Right lobe of liver (tissue), 6 donors: ENCODE data around the gene C5orf22. TPM values are rescaled to one million over a fixed set of nuclear protein-coding genes. Genes with fewer than 3 reads are reported as not detected.

Experiments
- ATAC-seq, 4 donors: fragments of 200-7000 bp; cut with Tn5 transposase; one replicate each; pipeline ENCODE4 v1.9.1; 2020; ENCODE audit warnings: mild to moderate bottlenecking in 4 of 4, moderate library complexity in 4 of 4
- DNase-seq, 3 donors: peaks; one replicate each; pipeline ENCODE4 v3.0.0-alpha.2; 2020
- H3K27ac ChIP-seq, 3 donors: fragments of 200-600 bp; one replicate each; pipeline ENCODE4 v1.8.0; 2022
- H3K27me3 ChIP-seq, 2 donors: fragments of 200-600 bp; one replicate each; pipeline ENCODE4 v1.8.0; 2022
- H3K36me3 ChIP-seq, 4 donors: fragments of 200-600 bp; sonication (generic) in 1 of 4; one replicate each; pipeline versions ENCODE4 v1.5.1 to v1.8.0; 2017 to 2022; ENCODE audit warnings: control low read depth in 1 of 4
- H3K4me1 ChIP-seq, 4 donors: fragments of 200-600 bp; sonication (generic) in 1 of 4; one replicate each; pipeline versions ENCODE4 v1.5.1 to v1.8.0; 2017 to 2022; ENCODE audit warnings: control low read depth in 1 of 4
- H3K4me3 ChIP-seq, 3 donors: fragments of 200-600 bp; one replicate each; pipeline ENCODE4 v1.8.0; 2022
- H3K9me3 ChIP-seq, 4 donors: fragments of 200-600 bp; sonication (generic) in 1 of 4; one replicate each; pipeline versions ENCODE4 v1.5.1 to v1.8.0; 2017 to 2022; ENCODE audit warnings: control low read depth in 1 of 4
- POLR2A ChIP-seq: fragments of 450-650 bp; IDR thresholded peaks from one replicate; pipeline ENCODE4 v1.6.1; 2017; ENCODE audit warnings: antibody characterized with exemption, mild to moderate bottlenecking
- whole genome bisulfite sequencing: methylation state at CpG from one replicate; pipeline ENCODE4 v1.1.6; 2018; ENCODE audit warnings: low coverage, low lambda C conversion rate; ENCODE audit not compliant: insufficient coverage; ENCODE audit errors: missing lambda C conversion rate; 5-methylcytosine and 5-hydroxymethylcytosine counted together
- intact Hi-C, 2 donors: fragments of 100-400 bp; cut with DNase I; formaldehyde crosslinking; loops; one replicate each; pipeline versions ENCODE4 v1.11.2 to v1.14.1; 2022
- total RNA-seq, 6 experiments: library from RNA; depleted of rRNA in 2 of 6; stranded (reverse); fragments of >200 nt in 2 of 6; fragmentation: NEBNext Ultra II Directional in 3 of 6; extraction: Animal tissue kit (Norgen Biotek cat#: 25700) in 3 of 6; gene quantifications; one replicate each; pipeline versions ENCODE4 v1.1.0 to v1.2.4, GENCODE V29; 2016 to 2023
- TF ChIP-seq, protein P1 (sequence below), 4 donors: fragments of 200-600 bp in 3 of 4; fragments of 450-650 bp in 1 of 4; IDR thresholded peaks; one replicate each; pipeline versions ENCODE4 v1.5.1 to v1.8.0; 2016 to 2022; ENCODE audit warnings: antibody characterized with exemption in 4 of 4, mild to moderate bottlenecking in 2 of 4
- donor health status: DM: no; HTN: yes; CAD: no.
- donor health status: DM: no; HTN: no; CAD: no.
- donor health status: DM: no; HTN: no; CAD: no.
- donor health status: DM: no; HTN: yes; CAD: no.
- donor health status: DM: no; HTN: yes; CAD: no.

Gene C5orf22
- total RNA-seq, 6 experiments from 2014 or later, result 8.5 to 11.2 (median 9.7) TPM

DNA sequence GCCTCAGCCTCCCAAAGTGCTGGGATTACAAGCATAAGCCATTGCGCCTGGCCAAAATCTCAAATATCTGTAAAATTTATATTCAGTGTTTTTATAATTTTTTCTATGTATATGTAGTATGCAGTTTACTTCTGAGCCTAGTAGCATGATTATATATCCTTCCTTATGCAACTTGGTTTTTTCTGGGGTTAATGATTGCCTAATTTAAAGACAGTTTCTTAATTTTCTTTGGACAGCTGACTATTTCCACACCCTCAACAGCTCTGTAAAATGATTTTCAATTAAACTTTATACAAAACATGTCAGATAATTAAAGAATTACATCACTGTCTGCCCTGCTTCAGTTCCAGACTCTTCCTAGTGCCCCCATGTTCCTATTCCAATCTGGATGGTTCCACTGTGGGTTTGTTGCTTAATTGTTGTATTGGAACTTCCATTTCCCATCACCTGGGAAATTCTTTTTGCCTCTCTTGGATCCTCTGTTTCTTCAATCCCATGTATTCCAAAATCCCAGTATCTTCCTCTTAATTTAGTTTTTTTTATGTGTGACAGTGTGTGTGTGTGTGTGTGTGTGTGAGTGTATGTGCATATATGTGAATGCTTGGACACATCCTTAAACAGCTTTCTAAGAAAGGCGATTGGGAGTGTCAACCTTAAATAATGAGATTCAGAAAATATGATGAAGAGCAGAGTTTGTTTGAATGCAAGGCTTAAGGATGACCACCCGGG lies 53.2 kb downstream of the C5orf22 start:
- intact Hi-C loops, result loop anchor here in 1 of 2 donors (10.0 kb wide), 1 partner anchor 219 kb away; no protein-coding TSS in a partner anchor
- WGBS, result 76% methylated on average over 3 of the region's 3 CpGs

DNA sequence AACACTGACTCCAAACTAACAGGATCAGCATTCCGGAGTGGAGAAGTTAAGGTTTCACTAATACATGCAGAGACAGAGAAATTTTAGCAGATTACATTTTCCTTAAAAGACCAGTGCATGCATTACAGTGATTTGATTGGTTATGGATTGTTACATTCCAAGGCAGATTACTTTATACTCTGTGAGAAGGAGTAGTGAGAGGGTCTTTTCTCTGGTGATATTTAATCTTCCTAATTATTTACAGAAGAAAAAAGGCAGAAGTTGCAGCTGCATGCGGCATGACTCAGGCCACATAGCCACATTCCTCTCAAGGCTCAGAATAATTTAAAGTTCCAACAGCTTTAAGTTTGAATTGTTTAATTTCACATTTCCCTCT lies 53.8 kb downstream of the C5orf22 start:
- H3K9me3 ChIP-seq, result no peaks in the 10 kb centered on the region
- no peak for TF ChIP-seq POLR2A
- TF ChIP-seq, protein P1, sequence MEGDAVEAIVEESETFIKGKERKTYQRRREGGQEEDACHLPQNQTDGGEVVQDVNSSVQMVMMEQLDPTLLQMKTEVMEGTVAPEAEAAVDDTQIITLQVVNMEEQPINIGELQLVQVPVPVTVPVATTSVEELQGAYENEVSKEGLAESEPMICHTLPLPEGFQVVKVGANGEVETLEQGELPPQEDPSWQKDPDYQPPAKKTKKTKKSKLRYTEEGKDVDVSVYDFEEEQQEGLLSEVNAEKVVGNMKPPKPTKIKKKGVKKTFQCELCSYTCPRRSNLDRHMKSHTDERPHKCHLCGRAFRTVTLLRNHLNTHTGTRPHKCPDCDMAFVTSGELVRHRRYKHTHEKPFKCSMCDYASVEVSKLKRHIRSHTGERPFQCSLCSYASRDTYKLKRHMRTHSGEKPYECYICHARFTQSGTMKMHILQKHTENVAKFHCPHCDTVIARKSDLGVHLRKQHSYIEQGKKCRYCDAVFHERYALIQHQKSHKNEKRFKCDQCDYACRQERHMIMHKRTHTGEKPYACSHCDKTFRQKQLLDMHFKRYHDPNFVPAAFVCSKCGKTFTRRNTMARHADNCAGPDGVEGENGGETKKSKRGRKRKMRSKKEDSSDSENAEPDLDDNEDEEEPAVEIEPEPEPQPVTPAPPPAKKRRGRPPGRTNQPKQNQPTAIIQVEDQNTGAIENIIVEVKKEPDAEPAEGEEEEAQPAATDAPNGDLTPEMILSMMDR (IDR thresholded peaks at IDR 0.05), result no peak

More for the DNA sequence above, 53.2 kb downstream of the C5orf22 start:
- Histone ChIP-seq H3K27me3 (no peaks in the 10 kb centered on the region), H3K9me3 (no peaks in the 10 kb centered on the region), H3K27ac (no peak overlapping the region), H3K4me3 (no peak overlapping the region), H3K4me1 (no peaks in the 10 kb centered on the region), H3K36me3 (no peaks in the 10 kb centered on the region)
- DNase-seq (no peak), ATAC-seq (no peak)
- TF ChIP-seq, protein P1 (IDR thresholded peaks at IDR 0.05), result no peak
- no peak for TF ChIP-seq POLR2A

DNA sequence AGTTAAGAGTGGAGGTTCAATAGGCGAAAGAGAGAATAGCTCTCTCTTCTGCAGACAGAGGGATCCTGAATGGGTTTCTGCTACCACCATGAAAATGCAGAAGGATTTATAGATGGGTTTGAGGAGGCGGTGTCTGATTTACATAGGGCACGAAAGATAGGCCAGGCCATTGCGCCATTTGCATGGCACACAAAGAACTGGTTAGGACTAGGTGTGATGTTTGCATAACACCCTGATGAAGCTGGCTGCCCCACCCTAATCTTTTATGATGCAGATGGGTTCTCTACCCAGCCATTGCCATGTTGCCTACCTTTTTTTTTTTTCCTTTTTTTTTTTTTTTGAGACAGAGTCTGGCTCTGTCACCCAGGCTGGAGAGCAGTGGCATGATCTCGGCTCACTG lies 55.4 kb downstream of the C5orf22 start:
- WGBS, result 79% methylated on average over 2 of the region's 5 CpGs
- no peaks in the 10 kb centered on the region for H3K27me3 ChIP-seq
- H3K27ac ChIP-seq, result no peak overlapping the region
- H3K9me3 ChIP-seq, result no peaks in the 10 kb centered on the region
- no peaks in the 10 kb centered on the region for H3K4me1 ChIP-seq
- intact Hi-C loops, result loop anchor here in 1 of 2 donors (10.0 kb wide), 1 partner anchor 217 kb away; no protein-coding TSS in a partner anchor
- H3K4me3 ChIP-seq, result no peak overlapping the region
- H3K36me3 ChIP-seq, result no peaks in the 10 kb centered on the region
- TF ChIP-seq, protein P1 (IDR thresholded peaks at IDR 0.05), result no peak
- no peak for TF ChIP-seq POLR2A
- ATAC-seq (no peak), DNase-seq (no peak)

More for the DNA sequence above, 53.8 kb downstream of the C5orf22 start:
- Histone ChIP-seq H3K27me3 (no peaks in the 10 kb centered on the region), H3K4me3 (no peak overlapping the region), H3K4me1 (no peaks in the 10 kb centered on the region), H3K27ac (no peak overlapping the region), H3K36me3 (no peaks in the 10 kb centered on the region)
- WGBS, result 46% methylated on average over 2 of the region's 2 CpGs
- intact Hi-C loops, result loop anchor here in 1 of 2 donors (10.0 kb wide), 1 partner anchor 219 kb away; no protein-coding TSS in a partner anchor
- DNase-seq (no peak), ATAC-seq (no peak)

DNA sequence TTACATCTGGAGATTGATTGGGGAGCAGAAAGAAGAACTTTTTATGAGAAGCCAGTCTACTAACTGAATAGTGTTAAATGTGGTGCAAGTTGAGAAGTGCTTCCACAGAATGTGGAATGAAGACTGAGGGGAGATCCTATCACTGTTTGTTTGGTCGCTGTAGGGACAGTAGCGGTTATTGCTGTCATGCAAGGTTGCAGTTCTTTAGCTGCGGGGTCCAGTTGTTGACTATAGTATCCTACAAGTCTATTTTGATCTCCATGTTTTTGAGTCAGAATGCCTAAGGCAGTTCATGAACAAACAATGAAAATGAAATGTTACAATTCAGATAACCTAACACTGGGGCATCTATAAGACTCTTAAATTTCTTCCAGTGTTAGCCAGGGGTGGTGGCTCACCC lies 61.6 kb downstream of the C5orf22 start:
- WGBS, result 68% methylated on average over 3 of the region's 3 CpGs
- H3K4me3 ChIP-seq, result no peak overlapping the region
- no peak for ATAC-seq
- no peaks in the 10 kb centered on the region for H3K36me3 ChIP-seq
- no peaks in the 10 kb centered on the region for H3K4me1 ChIP-seq
- no peaks in the 10 kb centered on the region for H3K9me3 ChIP-seq
- H3K27ac ChIP-seq, result no peak overlapping the region
- no peaks in the 10 kb centered on the region for H3K27me3 ChIP-seq
- DNase-seq, result no peak
- no peak for TF ChIP-seq POLR2A
- TF ChIP-seq, protein P1 (IDR thresholded peaks at IDR 0.05), result no peak
- intact Hi-C loops, result no loop called here
